K562 (cell line): Measurements from ENCODE around the gene TREM1. TPM values are rescaled to one million over a fixed set of nuclear protein-coding genes. Genes with fewer than 3 reads are reported as not detected.
"Not testable (repeated sequence)": the region's sequence is repeated elsewhere in the genome, so short reads cannot be mapped to it uniquely, and the experiment has no call there.

Source experiments
- ATAC-seq: fragments of 200-7000 bp; cut with Tn5 transposase; 3 replicates; pipeline ENCODE4 v1.9.1; 2020; ENCODE audit warnings: moderate library complexity
- BruUV-seq: library from RNA; stranded (reverse); fragments of 400-500 nt; replicated peaks from 2 replicates; lab custom pipeline; 2021; lab: Mats Ljungman, UMichigan
- CTCF ChIA-PET: fragments of 300-600 bp; formaldehyde crosslinking; extraction: SDS; loops from one replicate; lab custom pipeline; 2021; ENCODE audit warnings: low intra/inter-chr PET ratio; lab: Yijun Ruan, JAX
- POLR2A ChIA-PET: fragments of 300-600, 350-650 bp; sonication (Branson Sonifier 250); formaldehyde crosslinking; extraction: SDS; loops from one replicate; lab custom pipeline; 2021; ENCODE audit warnings: antibody characterized with exemption, inconsistent platforms; lab: Yijun Ruan, JAX
- DNase-seq, 4 experiments: peaks; one replicate each; pipeline versions ENCODE4 v3.0.0 to v3.0.0-alpha.2; 2011 to 2018; ENCODE audit warnings: low spot score in 3 of 4, mixed read lengths in 3 of 4; ENCODE audit errors: extremely low read depth in 1 of 4
- FAIRE-seq: peaks from 2 replicates; lab custom pipeline; 2011; peaks lifted over from hg19 to GRCh38; lab: Jason Lieb, UNC
- H2AFZ ChIP-seq: 2 replicates; pipeline ENCODE4 v1.6.0; 2011; ENCODE audit warnings: low read depth, low read length, control low read depth, inconsistent platforms
- H3K27ac ChIP-seq: fragments of 200-600 bp; 3 replicates; pipeline ENCODE4 v1.8.0; 2011; ENCODE audit warnings: low read depth, mild to moderate bottlenecking, control low read depth, inconsistent platforms, low read length, moderate library complexity, mixed read lengths; ENCODE audit errors: extremely low read depth
- H3K27me3 ChIP-seq, 2 experiments: fragments of 300-600 bp in 1 of 2; 2 replicates in 1 of 2; 3 replicates in 1 of 2; pipeline versions ENCODE4 v1.6.0 to v1.8.0; 2011; ENCODE audit warnings: inconsistent platforms in 2 of 2, low read length in 2 of 2, mild to moderate bottlenecking in 1 of 2, mixed read lengths in 1 of 2, moderate library complexity in 1 of 2; ENCODE audit not compliant: control insufficient read depth in 2 of 2, insufficient read depth in 2 of 2
- H3K36me3 ChIP-seq: fragments of 300-600 bp; 3 replicates; pipeline ENCODE4 v1.8.0; 2011; ENCODE audit warnings: mild to moderate bottlenecking, low read length, inconsistent platforms; ENCODE audit not compliant: control insufficient read depth, insufficient read depth
- H3K4me1 ChIP-seq, 2 experiments: fragments of 200-600 bp in 1 of 2; replicated peaks in 1 of 2; 2 replicates in 1 of 2; 3 replicates in 1 of 2; pipeline versions ENCODE4 v1.5.1 to v1.8.0; 2011; ENCODE audit warnings: inconsistent platforms in 2 of 2, low read length in 2 of 2, mild to moderate bottlenecking in 1 of 2, mixed read lengths in 1 of 2, moderate library complexity in 1 of 2; ENCODE audit not compliant: control insufficient read depth in 2 of 2, insufficient read depth in 2 of 2
- H3K4me2 ChIP-seq: 2 replicates; pipeline ENCODE4 v1.6.1; 2011; ENCODE audit warnings: low read length, control low read depth, inconsistent platforms, mixed read lengths; ENCODE audit not compliant: insufficient read depth
- H3K4me3 ChIP-seq: fragments of 200-600 bp; sonication (generic), shearing (Covaris generic); 2 replicates; pipeline ENCODE4 v1.5.1; 2016; ENCODE audit warnings: control low read depth, inconsistent platforms
- H3K79me2 ChIP-seq: fragments of 200-600 bp; 3 replicates; pipeline ENCODE4 v1.8.0; 2011; ENCODE audit warnings: low read length, inconsistent platforms; ENCODE audit not compliant: control insufficient read depth, insufficient read depth
- H3K9ac ChIP-seq, 2 experiments: 2 replicates each; pipeline versions ENCODE4 v1.6.0 to v1.6.1; 2011; ENCODE audit warnings: low read depth in 2 of 2, low read length in 2 of 2, control low read depth in 1 of 2, inconsistent platforms in 1 of 2, mild to moderate bottlenecking in 1 of 2, mixed read lengths in 1 of 2; ENCODE audit not compliant: insufficient read depth in 1 of 2
- H3K9me1 ChIP-seq: one replicate; pipeline ENCODE4 v1.6.0; 2011; ENCODE audit warnings: inconsistent platforms, mild to moderate bottlenecking, low read length, moderate library complexity; ENCODE audit not compliant: control insufficient read depth, insufficient read depth
- H3K9me3 ChIP-seq: replicated peaks from 2 replicates; pipeline ENCODE4 v1.5.1; 2011; ENCODE audit warnings: low read depth, low read length, inconsistent platforms; ENCODE audit not compliant: control insufficient read depth, insufficient read depth
- H4K20me1 ChIP-seq: replicated peaks from 2 replicates; pipeline ENCODE4 v1.6.1; 2011; ENCODE audit warnings: low read length, inconsistent platforms, mixed read lengths; ENCODE audit not compliant: control insufficient read depth, insufficient read depth
- RB1 ChIP-seq: fragments of 450-650 bp; IDR thresholded peaks from 2 replicates; pipeline ENCODE4 v1.6.1; 2017; ENCODE audit warnings: low read depth, mild to moderate bottlenecking
- ZNF561 ChIP-seq: fragments of 450-650 bp; formaldehyde crosslinking; conservative IDR thresholded peaks from 2 replicates; pipeline ENCODE4 v1.4.0; 2020; ENCODE audit warnings: mild to moderate bottlenecking, moderate library complexity
- WGBS: fragments of 100-300 bp; shearing (Covaris generic); methylation state at CpG from one replicate; pipeline ENCODE4 v1.1.6; 2016; ENCODE audit warnings: low coverage, mixed read lengths; ENCODE audit not compliant: insufficient coverage; ENCODE audit errors: missing lambda C conversion rate; 5-methylcytosine and 5-hydroxymethylcytosine counted together
- in situ Hi-C: fragments of 300-500 bp; cut with MboI; formaldehyde crosslinking; loops from 4 replicates; pipeline ENCODE4 v1.15.0; 2018; ENCODE audit warnings: inconsistent platforms, mixed read lengths
- intact Hi-C: fragments of 100-400 bp; cut with micrococcal nuclease; formaldehyde crosslinking; loops from 2 replicates; pipeline ENCODE4 v1.14.2; 2022
- polyA plus RNA-seq, 8 experiments: library from polyadenylated mRNA; depleted of rRNA in 4 of 8; stranded (reverse) in 5 of 8; unstranded in 3 of 8; fragments of >200 nt; fragmentation: Nextera tagmentation in 2 of 8; fragmentation: Illumina TruSeq in 1 of 8; extraction: Ambion mirVana in 2 of 8; extraction: Trizol in 1 of 8; gene quantifications; 2 replicates each; pipeline versions ENCODE4 v1.2.1 to v1.2.3, GENCODE V29; 2011 to 2014; ENCODE audit warnings: inconsistent platforms in 1 of 8, missing spikeins in 1 of 8
- total RNA-seq, 7 experiments: library from RNA; depleted of rRNA in 6 of 7; stranded (reverse); fragments of >200 nt in 6 of 7; fragmentation: Illumina TruSeq in 2 of 7; extraction: Trizol in 2 of 7; gene quantifications; 2 replicates each; pipeline versions ENCODE4 v1.2.1 to v1.2.3, GENCODE V29; 2011 to 2021; ENCODE audit warnings: low replicate concordance in 1 of 7
- TF ChIP-seq, protein P1 (sequence below), 3 experiments: fragments of 200-800 bp in 1 of 3; fragments of 250-450 bp in 1 of 3; fragments of 450-650 bp in 1 of 3; sonication (Bioruptor Pico) in 1 of 3; sonication (Bioruptor generic) in 1 of 3; formaldehyde crosslinking in 1 of 3; IDR thresholded peaks; 2 replicates each; pipeline versions ENCODE4 v1.6.1 to v1.8.0; 2016 to 2022; ENCODE audit warnings: mild to moderate bottlenecking in 2 of 3, missing genetic modification characterization in 2 of 3, missing compliant biosample characterization in 1 of 3, moderate library complexity in 1 of 3
- TF ChIP-seq, protein P2 (sequence below), 2 experiments: fragments of 450-650 bp in 1 of 2; IDR thresholded peaks; 2 replicates each; pipeline ENCODE4 v1.6.1; 2011 to 2017; ENCODE audit warnings: low read depth in 2 of 2, antibody characterized with exemption in 1 of 2, borderline replicate concordance in 1 of 2, low read length in 1 of 2, mild to moderate bottlenecking in 1 of 2, mixed read lengths in 1 of 2; ENCODE audit not compliant: control insufficient read depth in 1 of 2

TREM1 gene
- total and polyA plus RNA-seq, 9 of the 15 experiments (the other 6 are each of a cell fraction or from before 2014, with no cell fraction given), result not detected

DNA sequence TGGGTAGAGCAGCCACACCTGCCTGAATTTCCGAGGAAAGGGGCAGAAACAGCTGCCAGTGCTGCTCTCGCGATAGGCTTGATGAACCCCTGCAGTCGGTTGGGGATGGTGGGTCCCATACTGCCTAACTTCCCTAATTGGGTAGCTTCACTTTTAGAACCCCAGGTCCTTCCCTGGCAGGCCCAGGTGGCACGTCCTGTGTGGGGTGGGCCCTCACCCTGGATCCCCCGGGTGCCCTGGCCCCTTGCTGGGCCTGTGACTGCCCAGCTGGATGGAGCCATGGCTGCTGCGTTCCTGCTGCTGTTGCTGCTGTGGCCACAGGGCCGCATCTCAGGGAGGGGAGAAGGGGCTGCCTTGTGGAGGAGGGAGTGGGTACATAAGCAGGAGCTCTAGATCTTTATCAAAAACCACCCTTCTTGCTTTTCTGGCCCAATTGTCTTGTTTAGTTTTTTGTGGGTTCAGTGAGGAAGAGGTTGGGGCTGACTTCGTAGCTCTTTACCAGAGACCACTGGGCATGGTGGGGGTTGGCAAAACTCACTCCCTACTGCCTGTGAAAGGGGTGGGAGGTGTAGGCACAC is 39.1 kb downstream of the TREM1 start (continued):
- TF ChIP-seq, protein P1, sequence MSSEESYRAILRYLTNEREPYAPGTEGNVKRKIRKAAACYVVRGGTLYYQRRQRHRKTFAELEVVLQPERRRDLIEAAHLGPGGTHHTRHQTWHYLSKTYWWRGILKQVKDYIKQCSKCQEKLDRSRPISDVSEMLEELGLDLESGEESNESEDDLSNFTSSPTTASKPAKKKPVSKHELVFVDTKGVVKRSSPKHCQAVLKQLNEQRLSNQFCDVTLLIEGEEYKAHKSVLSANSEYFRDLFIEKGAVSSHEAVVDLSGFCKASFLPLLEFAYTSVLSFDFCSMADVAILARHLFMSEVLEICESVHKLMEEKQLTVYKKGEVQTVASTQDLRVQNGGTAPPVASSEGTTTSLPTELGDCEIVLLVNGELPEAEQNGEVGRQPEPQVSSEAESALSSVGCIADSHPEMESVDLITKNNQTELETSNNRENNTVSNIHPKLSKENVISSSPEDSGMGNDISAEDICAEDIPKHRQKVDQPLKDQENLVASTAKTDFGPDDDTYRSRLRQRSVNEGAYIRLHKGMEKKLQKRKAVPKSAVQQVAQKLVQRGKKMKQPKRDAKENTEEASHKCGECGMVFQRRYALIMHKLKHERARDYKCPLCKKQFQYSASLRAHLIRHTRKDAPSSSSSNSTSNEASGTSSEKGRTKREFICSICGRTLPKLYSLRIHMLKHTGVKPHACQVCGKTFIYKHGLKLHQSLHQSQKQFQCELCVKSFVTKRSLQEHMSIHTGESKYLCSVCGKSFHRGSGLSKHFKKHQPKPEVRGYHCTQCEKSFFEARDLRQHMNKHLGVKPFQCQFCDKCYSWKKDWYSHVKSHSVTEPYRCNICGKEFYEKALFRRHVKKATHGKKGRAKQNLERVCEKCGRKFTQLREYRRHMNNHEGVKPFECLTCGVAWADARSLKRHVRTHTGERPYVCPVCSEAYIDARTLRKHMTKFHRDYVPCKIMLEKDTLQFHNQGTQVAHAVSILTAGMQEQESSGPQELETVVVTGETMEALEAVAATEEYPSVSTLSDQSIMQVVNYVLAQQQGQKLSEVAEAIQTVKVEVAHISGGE (CRISPR knock-in tag; IDR thresholded peaks at IDR 0.05), result no peak
- TF ChIP-seq RB1 (no peak), ZNF561 (CRISPR knock-in tag) (no peak)
- TF ChIP-seq, protein P2, sequence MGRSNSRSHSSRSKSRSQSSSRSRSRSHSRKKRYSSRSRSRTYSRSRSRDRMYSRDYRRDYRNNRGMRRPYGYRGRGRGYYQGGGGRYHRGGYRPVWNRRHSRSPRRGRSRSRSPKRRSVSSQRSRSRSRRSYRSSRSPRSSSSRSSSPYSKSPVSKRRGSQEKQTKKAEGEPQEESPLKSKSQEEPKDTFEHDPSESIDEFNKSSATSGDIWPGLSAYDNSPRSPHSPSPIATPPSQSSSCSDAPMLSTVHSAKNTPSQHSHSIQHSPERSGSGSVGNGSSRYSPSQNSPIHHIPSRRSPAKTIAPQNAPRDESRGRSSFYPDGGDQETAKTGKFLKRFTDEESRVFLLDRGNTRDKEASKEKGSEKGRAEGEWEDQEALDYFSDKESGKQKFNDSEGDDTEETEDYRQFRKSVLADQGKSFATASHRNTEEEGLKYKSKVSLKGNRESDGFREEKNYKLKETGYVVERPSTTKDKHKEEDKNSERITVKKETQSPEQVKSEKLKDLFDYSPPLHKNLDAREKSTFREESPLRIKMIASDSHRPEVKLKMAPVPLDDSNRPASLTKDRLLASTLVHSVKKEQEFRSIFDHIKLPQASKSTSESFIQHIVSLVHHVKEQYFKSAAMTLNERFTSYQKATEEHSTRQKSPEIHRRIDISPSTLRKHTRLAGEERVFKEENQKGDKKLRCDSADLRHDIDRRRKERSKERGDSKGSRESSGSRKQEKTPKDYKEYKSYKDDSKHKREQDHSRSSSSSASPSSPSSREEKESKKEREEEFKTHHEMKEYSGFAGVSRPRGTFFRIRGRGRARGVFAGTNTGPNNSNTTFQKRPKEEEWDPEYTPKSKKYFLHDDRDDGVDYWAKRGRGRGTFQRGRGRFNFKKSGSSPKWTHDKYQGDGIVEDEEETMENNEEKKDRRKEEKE (IDR thresholded peaks at IDR 0.05; ENCODE audit: borderline replicate concordance in 1 of 2, control insufficient read depth in 1 of 2, low read depth in 2 of 2, low read length in 1 of 2), result no peak
- TF ChIP-seq, all 486 proteins: peak for 0

DNA sequence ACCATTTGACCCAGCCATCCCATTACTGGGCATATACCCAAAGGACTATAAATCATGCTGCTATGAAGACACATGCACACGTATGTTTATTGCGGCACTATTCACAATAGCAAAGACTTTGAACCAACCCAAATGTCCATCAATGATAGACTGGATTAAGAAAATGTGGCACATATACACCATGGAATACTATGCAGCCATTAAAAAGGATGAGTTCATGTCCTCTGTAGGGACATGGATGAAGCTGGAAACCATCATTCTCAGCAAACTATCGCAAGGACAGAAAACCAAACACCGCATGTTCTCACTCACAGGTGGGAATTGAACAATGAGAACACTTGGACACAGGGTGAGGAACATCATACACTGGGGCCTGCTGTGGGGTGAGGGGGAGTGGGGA is 40.0 kb downstream of the TREM1 start:
- H4K20me1 ChIP-seq, CTCF ChIA-PET: not testable (repeated sequence)

More for the DNA sequence above, 40.0 kb downstream of the TREM1 start:
- H3K4me1 ChIP-seq, H3K9me1 ChIP-seq, in situ Hi-C loops, H3K4me3 ChIP-seq, H3K4me2 ChIP-seq, H3K9me3 ChIP-seq, ATAC-seq, H2AFZ ChIP-seq, intact Hi-C loops, H3K27ac ChIP-seq, DNase-seq, H3K79me2 ChIP-seq, FAIRE-seq, H3K9ac ChIP-seq, H3K36me3 ChIP-seq, BruUV-seq, POLR2A ChIA-PET: not testable (repeated sequence)
- peaks cover 2 to 40% of the 10 kb centered on the region in 2 experiments; a peak in 3 of 5 replicates for H3K27me3 ChIP-seq
- WGBS, result 0% methylated on average over 3 of the region's 4 CpGs
